ENCODE measurements around the gene PLEKHS1. TPM values are rescaled to one million over a fixed set of nuclear protein-coding genes. Genes with fewer than 3 reads are reported as not detected.

The PLEKHS1 gene
- total RNA-seq, result 0.28 TPM in 1 of 2 replicates, not detected in the other

GRCh38 chr10:113751181-113751732 lies at the start of gene PLEKHS1:
TSS of gene PLEKHS1 (plus strand) at chr10:113751682. CDS start at chr10:113755278, 3,596 bp downstream.

Other genes with a start within 250 kb of the PLEKHS1 start
- 0.07 TPM in 1 of 2 replicates, not detected in the other for gene HABP2, start 198.6 kb upstream of the PLEKHS1 start, total RNA-seq
- gene NRAP, start 87.6 kb upstream of the PLEKHS1 start, total RNA-seq, result not detected in 2 replicates
- 9.6 and 32.5 TPM in 2 replicates for gene CASP7, start 71.8 kb upstream of the PLEKHS1 start, total RNA-seq
- 12.0 and 12.9 TPM in 2 replicates for gene DCLRE1A, start 102.4 kb downstream of the PLEKHS1 start, total RNA-seq
- gene NHLRC2, start 103.0 kb downstream of the PLEKHS1 start, total RNA-seq, result 11.6 and 19.6 TPM in 2 replicates

Data from nasal cavity respiratory epithelium epithelial cell of viscerocranial mucosa (primary cell).